Thoracic aorta (tissue), 2 donors: ENCODE results near the gene OTOG. TPM values are rescaled to one million over a fixed set of nuclear protein-coding genes. Genes with fewer than 3 reads are reported as not detected.

ENCODE experiments used
- ATAC-seq: fragments of 150-250 bp; one replicate; pipeline ENCODE4 v1.8.0; 2017; ENCODE audit warnings: low read depth; ENCODE audit not compliant: insufficient number of reproducible peaks, low FRiP score
- DNase-seq: peaks from one replicate; pipeline ENCODE4 v3.0.0-alpha.2; 2020; ENCODE audit warnings: low spot score
- H3K27ac ChIP-seq, 2 donors: fragments of 200-600 bp; sonication (generic); 1 replicate in 1 of 2; 2 replicates in 1 of 2; pipeline ENCODE4 v1.5.1; 2016; ENCODE audit warnings: mild to moderate bottlenecking in 2 of 2, moderate library complexity in 2 of 2
- H3K27me3 ChIP-seq: fragments of 200-600 bp; sonication (generic); replicated peaks from 2 replicates; pipeline ENCODE4 v1.6.0; 2016; ENCODE audit warnings: mild to moderate bottlenecking; ENCODE audit not compliant: insufficient read depth
- H3K36me3 ChIP-seq: fragments of 200-600 bp; sonication (generic); one replicate; pipeline ENCODE4 v1.5.1; 2016
- H3K4me1 ChIP-seq, 2 donors: fragments of 200-600 bp; sonication (generic); 1 replicate in 1 of 2; 2 replicates in 1 of 2; pipeline versions ENCODE4 v1.5.1 to v1.6.0; 2016; ENCODE audit warnings: low read depth in 2 of 2, mild to moderate bottlenecking in 1 of 2; ENCODE audit not compliant: control insufficient read depth in 1 of 2
- H3K4me3 ChIP-seq: fragments of 200-600 bp; sonication (generic); 2 replicates; pipeline ENCODE4 v1.5.1; 2016; ENCODE audit warnings: mild to moderate bottlenecking
- H3K9me3 ChIP-seq: fragments of 200-600 bp; sonication (generic); 2 replicates; pipeline ENCODE4 v1.5.1; 2016
- total RNA-seq, 2 donors: library from RNA; depleted of rRNA; stranded (reverse); fragments of >200 nt; gene quantifications; one replicate each; pipeline versions ENCODE4 v1.1.0 to v1.2.3, GENCODE V29; 2016
- TF ChIP-seq, protein P1 (sequence below): fragments of 200-600 bp; sonication (generic); IDR thresholded peaks from one replicate; pipeline ENCODE4 v1.5.1; 2019; ENCODE audit warnings: antibody characterized with exemption

The OTOG gene
- total RNA-seq, 2 donors from 2014 or later, result not detected

DNA sequence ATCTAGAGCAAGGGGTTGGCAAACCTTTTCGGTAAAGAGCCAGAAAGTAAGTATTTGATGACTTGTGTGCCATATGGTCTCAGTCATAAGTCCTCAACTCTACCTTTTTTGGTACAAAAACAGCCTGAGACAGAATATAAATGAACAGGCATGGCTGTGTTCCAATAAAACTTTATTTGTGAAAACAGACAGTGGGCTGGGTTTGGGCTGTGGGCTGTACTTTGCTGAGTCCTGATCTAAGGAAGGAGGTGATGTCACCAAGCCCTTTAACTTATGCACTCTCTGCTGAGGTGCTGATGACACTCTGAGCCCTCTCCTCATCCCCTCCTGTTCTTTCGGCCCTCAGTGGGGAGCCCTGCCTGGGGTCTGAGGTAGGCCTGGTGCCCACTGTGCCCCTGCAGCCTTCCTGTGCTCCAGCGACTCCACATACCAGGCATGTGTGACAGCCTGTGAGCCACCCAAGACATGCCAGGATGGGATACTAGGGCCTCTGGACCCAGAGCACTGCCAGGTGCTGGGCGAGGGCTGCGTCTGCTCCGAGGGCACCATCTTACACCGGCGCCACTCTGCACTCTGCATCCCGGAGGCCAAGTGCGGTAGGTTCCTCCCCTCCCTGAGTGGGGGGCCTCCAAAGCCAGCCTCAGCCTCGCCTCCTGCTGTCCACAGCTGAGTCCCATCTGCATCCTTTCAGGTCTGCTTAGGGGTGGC lies 86.4 kb downstream of the OTOG start:
- DNase-seq (no peak), ATAC-seq (no peak)
- H3K27ac ChIP-seq, result no peak overlapping the region
- TF ChIP-seq, protein P1, sequence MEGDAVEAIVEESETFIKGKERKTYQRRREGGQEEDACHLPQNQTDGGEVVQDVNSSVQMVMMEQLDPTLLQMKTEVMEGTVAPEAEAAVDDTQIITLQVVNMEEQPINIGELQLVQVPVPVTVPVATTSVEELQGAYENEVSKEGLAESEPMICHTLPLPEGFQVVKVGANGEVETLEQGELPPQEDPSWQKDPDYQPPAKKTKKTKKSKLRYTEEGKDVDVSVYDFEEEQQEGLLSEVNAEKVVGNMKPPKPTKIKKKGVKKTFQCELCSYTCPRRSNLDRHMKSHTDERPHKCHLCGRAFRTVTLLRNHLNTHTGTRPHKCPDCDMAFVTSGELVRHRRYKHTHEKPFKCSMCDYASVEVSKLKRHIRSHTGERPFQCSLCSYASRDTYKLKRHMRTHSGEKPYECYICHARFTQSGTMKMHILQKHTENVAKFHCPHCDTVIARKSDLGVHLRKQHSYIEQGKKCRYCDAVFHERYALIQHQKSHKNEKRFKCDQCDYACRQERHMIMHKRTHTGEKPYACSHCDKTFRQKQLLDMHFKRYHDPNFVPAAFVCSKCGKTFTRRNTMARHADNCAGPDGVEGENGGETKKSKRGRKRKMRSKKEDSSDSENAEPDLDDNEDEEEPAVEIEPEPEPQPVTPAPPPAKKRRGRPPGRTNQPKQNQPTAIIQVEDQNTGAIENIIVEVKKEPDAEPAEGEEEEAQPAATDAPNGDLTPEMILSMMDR, result no peak
- H3K4me1 ChIP-seq, result no peaks in the 10 kb centered on the region
- H3K36me3 ChIP-seq, result no peaks in the 10 kb centered on the region
- no peak overlapping the region for H3K4me3 ChIP-seq
- H3K9me3 ChIP-seq, result no peaks in the 10 kb centered on the region
- H3K27me3 ChIP-seq, result no peaks in the 10 kb centered on the region

DNA sequence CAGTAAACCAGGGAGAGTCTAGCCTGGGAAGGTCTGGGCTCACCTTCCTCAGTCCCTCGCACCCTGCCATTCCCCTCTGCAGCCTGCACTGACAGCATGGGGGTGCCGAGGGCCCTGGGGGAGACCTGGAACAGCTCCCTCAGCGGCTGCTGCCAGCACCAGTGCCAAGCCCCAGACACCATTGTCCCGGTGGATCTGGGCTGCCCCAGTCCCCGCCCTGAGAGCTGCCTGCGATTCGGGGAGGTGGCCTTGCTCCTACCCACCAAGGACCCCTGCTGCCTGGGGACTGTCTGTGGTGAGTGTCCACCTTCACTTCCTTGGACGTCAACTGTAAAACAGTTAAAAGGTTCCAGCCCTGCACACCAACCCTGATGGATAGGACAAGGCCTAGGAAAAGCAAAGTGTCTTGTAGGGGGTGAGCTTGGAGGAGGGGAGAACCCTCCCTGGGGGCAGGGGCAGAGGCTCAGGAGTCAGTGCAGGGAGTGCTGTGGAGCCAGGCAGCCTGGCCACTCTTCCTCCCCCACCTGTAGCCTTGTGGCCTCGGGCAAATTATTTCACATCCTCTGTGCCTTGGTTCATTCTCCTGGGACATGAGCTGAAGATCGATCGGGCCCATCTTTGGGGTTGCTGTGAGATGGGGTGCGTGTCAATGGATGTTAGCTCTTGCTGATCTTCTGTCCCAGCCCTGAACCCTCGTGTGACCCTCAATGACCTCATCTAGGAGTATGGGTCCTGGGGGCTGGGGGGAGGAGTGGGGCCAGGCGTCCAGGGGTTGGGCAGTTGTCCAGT lies 87.1 kb downstream of the OTOG start:
- ATAC-seq (no peak), DNase-seq (no peak)
- Histone ChIP-seq H3K4me3 (no peak overlapping the region), H3K27ac (no peak overlapping the region), H3K36me3 (no peaks in the 10 kb centered on the region), H3K4me1 (no peaks in the 10 kb centered on the region), H3K27me3 (no peaks in the 10 kb centered on the region), H3K9me3 (no peaks in the 10 kb centered on the region)
- TF ChIP-seq, protein P1, result no peak

DNA sequence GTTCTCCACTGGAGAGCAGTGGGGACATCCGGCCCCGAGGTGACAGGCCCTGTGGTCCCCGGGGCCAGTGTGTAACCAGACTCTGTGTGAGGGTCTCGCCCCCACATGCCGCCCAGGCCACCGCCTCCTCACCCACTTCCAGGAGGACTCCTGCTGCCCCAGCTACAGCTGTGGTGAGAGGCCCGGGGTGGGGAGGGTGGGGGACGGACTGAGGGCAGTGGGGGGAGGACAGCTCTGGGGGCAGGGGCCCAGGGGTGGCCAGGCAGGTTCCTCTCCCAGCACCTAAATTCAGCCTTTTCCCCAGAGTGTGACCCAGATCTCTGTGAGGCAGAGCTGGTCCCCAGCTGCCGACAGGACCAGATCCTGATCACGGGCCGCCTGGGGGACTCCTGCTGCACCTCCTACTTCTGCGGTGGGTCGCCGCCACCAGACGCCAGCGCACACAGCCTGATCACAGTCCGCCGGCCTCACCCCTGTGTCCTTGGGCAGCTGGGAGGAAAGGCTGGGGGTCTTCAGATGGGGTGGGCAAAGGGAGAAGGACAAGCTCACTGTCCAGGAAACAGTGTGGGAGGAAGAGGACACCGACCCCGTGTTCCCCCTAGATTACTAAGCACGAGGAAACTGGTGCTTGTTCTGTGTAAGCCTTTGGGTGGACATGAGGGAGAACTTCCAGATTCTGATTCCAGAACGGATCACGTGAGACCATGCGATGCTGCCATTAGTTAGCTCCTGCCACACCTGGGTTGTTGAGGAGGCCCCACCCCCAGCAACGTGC lies 87.9 kb downstream of the OTOG start:
- no peak overlapping the region for H3K27ac ChIP-seq
- H3K36me3 ChIP-seq, result no peaks in the 10 kb centered on the region
- no peak overlapping the region for H3K4me3 ChIP-seq
- TF ChIP-seq, protein P1, result no peak
- no peaks in the 10 kb centered on the region for H3K9me3 ChIP-seq
- no peak for ATAC-seq
- H3K27me3 ChIP-seq, result no peaks in the 10 kb centered on the region
- H3K4me1 ChIP-seq, result no peaks in the 10 kb centered on the region
- no peak for DNase-seq

DNA sequence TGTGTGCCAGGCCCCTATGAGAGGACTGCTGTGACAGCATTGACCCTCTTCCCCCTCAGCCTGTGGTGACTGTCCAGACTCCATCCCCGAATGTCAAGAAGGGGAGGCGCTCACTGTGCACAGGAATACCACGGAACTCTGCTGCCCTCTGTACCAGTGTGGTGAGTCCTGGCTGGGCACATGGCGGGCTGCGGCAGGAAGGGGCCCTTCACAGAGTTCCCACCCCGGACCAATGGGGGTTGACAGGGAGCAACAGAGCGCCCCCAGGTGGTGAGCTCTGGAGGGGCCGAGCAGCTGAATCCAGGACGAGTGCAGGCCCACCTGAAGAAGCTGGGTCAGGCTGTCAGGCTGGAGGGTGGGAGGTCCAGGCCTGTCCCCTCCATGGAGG lies 88.5 kb downstream of the OTOG start:
- TF ChIP-seq, protein P1, result no peak
- no peak overlapping the region for H3K27ac ChIP-seq
- no peaks in the 10 kb centered on the region for H3K4me1 ChIP-seq
- ATAC-seq (no peak), DNase-seq (no peak)
- no peaks in the 10 kb centered on the region for H3K36me3 ChIP-seq
- H3K27me3 ChIP-seq, result no peaks in the 10 kb centered on the region
- no peaks in the 10 kb centered on the region for H3K9me3 ChIP-seq
- H3K4me3 ChIP-seq, result no peak overlapping the region

DNA sequence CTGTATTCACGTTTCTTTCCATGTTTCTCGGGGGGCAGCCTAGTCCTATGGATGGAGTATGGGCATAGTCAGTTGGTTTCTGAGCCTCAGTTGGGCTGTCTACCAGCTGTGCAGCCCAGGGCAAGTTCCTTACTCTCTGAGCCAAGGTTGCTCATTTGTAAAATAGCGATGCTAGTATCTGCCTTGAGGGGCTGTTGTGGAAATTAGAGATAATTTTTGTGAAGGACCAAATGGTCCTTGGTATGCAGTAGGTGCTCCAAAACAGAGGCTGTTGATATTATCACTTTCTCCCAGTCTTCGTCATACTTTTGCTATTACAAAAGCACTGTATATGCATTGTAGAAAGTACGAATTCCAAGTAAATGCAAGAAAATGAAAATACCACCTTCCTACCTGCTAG lies 89.7 kb downstream of the OTOG start:
- Histone ChIP-seq H3K27ac (no peak overlapping the region), H3K36me3 (no peaks in the 10 kb centered on the region), H3K27me3 (no peaks in the 10 kb centered on the region), H3K9me3 (no peaks in the 10 kb centered on the region), H3K4me3 (no peak overlapping the region), H3K4me1 (no peaks in the 10 kb centered on the region)
- ATAC-seq (no peak), DNase-seq (no peak)
- TF ChIP-seq, protein P1, result no peak
